ENCODE data around the gene ST3GAL2.
"Not testable (repeated sequence)": the region's sequence is repeated elsewhere in the genome, so short reads cannot be mapped to it uniquely, and the experiment has no call there.

ST3GAL2 gene

GRCh38 chr16:70465999-70466804 is 27.3 kb upstream of the ST3GAL2 start:
- FAIRE-seq = no peak
- TF ChIP-seq POLR2A (IDR thresholded peaks at IDR 0.05; ENCODE audit: low read depth, low read length) = no peak
- TF ChIP-seq POLR2AphosphoS5 (IDR thresholded peaks at IDR 0.05; ENCODE audit: low read depth, low read length) = no peak
- no peak for TF ChIP-seq TAF1 (IDR thresholded peaks at IDR 0.05; ENCODE audit: borderline replicate concordance, low read depth, low read length)

GRCh38 chr16:70463235-70463634 is 24.3 kb upstream of the ST3GAL2 start:
- DNase-seq (ENCODE audit: insufficient read length) (no peak), FAIRE-seq (no peak)
- TF ChIP-seq POLR2AphosphoS5 (IDR thresholded peaks at IDR 0.05; ENCODE audit: low read depth, low read length) = no peak
- TF ChIP-seq POLR2A (IDR thresholded peaks at IDR 0.05; ENCODE audit: low read depth, low read length) = no peak
- TF ChIP-seq TAF1 (IDR thresholded peaks at IDR 0.05; ENCODE audit: borderline replicate concordance, low read depth, low read length) = no peak

More at GRCh38 chr16:70465999-70466804, 27.3 kb upstream of the ST3GAL2 start:
- DNase-seq (ENCODE audit: insufficient read length) = no peak

DNA sequence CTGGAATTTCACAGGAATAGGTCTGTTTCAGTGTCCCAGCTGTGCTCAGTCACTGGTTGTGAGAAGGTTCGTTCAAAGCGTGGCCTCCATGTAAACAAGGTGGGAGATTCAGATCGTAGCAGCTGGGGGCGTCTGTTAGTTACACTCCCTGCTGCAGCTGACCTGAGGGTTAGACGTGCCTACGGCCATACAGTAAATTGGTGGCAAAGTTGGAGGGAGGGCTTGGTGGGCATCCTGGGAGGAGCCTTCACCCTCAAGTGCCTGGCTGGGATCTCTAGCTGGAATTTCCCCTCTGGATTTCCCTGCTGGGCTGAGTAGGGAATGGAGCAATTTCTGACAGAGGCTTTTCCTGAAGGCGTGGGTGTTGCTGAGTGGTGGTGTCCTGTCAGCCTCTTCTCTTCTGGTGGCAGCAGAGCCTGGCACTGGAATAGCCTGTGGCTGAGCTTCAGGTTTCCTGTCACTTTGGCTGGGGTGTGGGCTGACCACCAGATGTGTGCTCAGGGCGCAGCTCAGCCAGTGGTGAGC is 21.9 kb upstream of the ST3GAL2 start:
- FAIRE-seq (no peak), DNase-seq (ENCODE audit: insufficient read length) (no peak)
- TF ChIP-seq TAF1 (IDR thresholded peaks at IDR 0.05; ENCODE audit: borderline replicate concordance, low read depth, low read length) (no peak), POLR2A (IDR thresholded peaks at IDR 0.05; ENCODE audit: low read depth, low read length) (no peak), POLR2AphosphoS5 (IDR thresholded peaks at IDR 0.05; ENCODE audit: low read depth, low read length) (no peak)

DNA sequence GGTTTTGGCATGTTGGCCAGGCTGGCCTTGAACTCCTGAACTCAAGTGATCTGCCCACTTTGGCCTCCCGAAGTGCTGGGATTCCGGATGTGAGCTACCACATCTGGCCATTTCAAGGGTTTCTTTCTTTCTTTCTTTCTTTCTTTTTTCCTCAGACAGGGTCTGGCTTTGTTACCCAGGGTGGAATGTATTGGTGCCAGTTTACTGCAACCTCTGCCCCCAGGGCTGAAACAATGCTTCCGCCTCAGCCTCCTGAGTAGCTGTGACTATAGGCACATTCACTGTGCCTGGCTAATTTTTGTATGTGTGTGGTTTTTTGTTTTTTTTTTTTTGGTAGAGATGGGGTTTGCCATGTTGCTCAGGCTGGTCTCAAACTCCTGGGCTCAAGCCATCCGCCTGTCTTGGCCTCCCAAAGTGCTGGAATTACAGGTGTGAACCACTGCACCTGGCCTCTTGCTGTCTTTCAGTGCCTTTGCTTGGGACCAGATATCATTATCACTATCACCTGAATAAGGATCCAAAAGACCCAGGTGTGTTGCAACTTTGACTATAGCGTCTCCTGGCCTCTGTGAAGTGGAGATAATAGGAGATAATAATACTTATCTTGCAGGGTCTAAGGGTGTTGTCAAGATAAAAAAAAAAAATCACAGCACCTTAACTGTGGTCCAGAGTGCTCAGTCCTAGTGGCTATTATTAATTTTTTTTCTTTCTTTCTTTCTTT is 18.7 kb upstream of the ST3GAL2 start:
- FAIRE-seq = no peak
- DNase-seq (ENCODE audit: insufficient read length) = no peak
- TF ChIP-seq POLR2A (IDR thresholded peaks at IDR 0.05; ENCODE audit: low read depth, low read length) (no peak), POLR2AphosphoS5 (IDR thresholded peaks at IDR 0.05; ENCODE audit: low read depth, low read length) (no peak), TAF1 (IDR thresholded peaks at IDR 0.05; ENCODE audit: borderline replicate concordance, low read depth, low read length) (no peak)

GRCh38 chr16:70455910-70456309 is 17.0 kb upstream of the ST3GAL2 start:
- TF ChIP-seq POLR2A (IDR thresholded peaks at IDR 0.05; ENCODE audit: low read depth, low read length) = no peak
- TF ChIP-seq POLR2AphosphoS5 (IDR thresholded peaks at IDR 0.05; ENCODE audit: low read depth, low read length) = no peak
- TF ChIP-seq TAF1 (IDR thresholded peaks at IDR 0.05; ENCODE audit: borderline replicate concordance, low read depth, low read length) = no peak
- DNase-seq (ENCODE audit: insufficient read length) (no peak), FAIRE-seq (no peak)

- peak; percentile 76 for FAIRE-seq
- TF ChIP-seq POLR2A (IDR thresholded peaks at IDR 0.05; ENCODE audit: low read depth, low read length) (peak; percentile 29; the same call in 1 of the 2 replicates), POLR2AphosphoS5 (IDR thresholded peaks at IDR 0.05; ENCODE audit: low read depth, low read length) (no peak)
- DNase-seq (ENCODE audit: insufficient read length) = peak; percentile 85
Measured at GRCh38 chr16:70454222-70455034, 15.5 kb upstream of the ST3GAL2 start, which contains the start of gene FCSK. FCSK (plus strand) TSS chr16:70454595; CDS start chr16:70463191, 8,596 bp downstream.

DNA sequence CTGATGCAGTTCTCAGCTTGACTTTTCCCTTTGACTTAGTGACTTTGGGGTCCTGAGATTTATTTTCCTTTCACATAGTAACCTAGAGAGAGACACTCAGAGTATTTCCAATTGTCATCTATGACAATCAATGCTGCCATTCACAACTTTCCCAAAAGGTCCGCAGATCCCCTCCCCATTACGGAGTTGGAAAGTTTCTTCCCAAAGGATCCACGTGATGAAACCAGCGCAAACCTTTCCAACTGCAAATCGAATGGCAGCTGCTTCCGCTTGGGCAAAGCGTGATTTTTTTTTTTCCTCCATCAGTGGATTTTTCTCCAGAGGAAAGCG is 15.0 kb upstream of the ST3GAL2 start:
- no peak for TF ChIP-seq TAF1 (IDR thresholded peaks at IDR 0.05; ENCODE audit: borderline replicate concordance, low read depth, low read length)
- no peak for TF ChIP-seq POLR2A (IDR thresholded peaks at IDR 0.05; ENCODE audit: low read depth, low read length)
- TF ChIP-seq POLR2AphosphoS5 (IDR thresholded peaks at IDR 0.05; ENCODE audit: low read depth, low read length) = no peak

DNA sequence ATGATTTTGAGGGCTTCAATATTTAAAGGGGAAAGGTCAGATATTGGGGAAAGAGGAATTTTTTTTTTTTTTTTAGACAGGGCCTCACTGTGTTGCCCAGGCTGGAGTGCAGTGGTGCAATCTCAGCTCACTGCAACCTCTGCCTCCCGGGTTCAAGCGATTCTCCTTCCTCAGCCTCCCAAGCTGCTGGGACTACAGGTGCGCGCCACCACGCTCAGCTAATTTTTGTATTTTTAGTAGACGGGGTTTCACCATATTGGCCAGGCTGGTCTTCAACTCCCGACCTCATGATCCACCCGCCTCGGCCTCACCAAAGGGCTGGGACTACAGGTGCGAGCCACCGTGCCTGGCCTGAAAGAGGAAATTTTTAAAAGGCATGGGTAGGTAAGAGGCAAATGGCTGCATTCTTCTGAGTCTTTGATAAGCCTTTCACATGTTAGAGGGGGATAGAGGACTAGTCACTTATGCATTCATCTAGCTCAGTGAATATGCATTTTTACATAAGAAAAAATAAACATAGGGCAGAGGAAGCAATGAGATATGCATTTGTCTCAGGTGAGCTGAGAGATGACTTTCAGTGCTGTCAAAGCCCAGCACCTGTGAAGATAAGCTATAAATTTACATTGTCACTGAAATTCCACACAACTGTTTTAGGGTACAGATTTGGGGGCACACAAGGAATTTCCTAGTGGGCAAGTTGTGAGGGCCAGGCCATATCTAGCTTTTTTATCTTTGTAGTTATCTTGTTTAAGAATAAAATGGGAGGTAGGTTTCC is 14.4 kb upstream of the ST3GAL2 start:
- no peak for TF ChIP-seq POLR2A (IDR thresholded peaks at IDR 0.05; ENCODE audit: low read depth, low read length)
- TF ChIP-seq POLR2AphosphoS5 (IDR thresholded peaks at IDR 0.05; ENCODE audit: low read depth, low read length) = no peak
- no peak for TF ChIP-seq TAF1 (IDR thresholded peaks at IDR 0.05; ENCODE audit: borderline replicate concordance, low read depth, low read length)
- DNase-seq (ENCODE audit: insufficient read length) (no peak), FAIRE-seq (no peak)

More for the DNA sequence above, 15.0 kb upstream of the ST3GAL2 start:
- no peak for DNase-seq (ENCODE audit: insufficient read length)
- no peak for FAIRE-seq

GRCh38 chr16:70451004-70451340 is 12.1 kb upstream of the ST3GAL2 start:
- not testable (repeated sequence) for FAIRE-seq; DNase-seq (ENCODE audit: insufficient read length)

DNA sequence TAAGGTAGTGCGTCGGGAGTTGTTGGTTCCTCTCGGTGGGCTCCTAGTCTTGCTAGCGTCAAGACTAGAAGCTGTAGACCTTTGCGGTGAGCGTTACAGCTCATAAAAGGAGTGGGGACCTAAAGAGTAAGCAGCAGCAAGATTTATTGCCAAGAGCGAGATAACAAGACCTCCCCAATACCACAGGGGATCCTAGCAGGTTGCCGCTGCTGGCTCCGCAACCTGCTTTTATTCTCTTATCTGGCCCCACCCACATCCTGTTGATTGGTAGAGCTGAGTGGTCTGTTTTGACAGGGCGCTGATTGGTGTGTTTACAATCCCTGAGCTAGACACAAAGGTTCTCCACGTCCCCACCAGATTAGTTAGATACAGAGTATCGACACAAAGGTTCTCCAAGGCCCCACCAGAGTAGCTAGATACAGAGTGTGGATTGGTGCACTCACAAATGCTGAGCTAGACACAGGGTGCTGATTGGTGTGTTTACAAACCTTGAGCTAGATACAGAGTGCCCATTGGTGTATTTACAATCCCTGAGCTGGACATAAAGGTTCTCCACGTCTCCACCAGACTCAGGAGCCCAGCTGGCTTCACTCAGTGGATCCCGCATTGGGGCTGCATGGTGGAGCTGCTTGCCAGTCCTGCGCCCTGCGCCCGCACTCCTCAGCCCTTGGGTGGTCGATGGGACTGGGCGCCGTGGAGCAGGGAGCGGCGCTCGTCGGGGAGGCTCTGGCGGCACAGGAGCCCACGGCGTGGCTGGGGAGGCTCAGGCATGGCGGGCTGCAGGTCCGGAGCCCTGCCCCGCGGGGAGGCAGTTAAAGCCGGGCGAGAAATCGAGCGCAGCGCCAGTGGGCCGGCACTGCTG is 11.5 kb upstream of the ST3GAL2 start:
- not testable (repeated sequence) for FAIRE-seq; DNase-seq (ENCODE audit: insufficient read length)
